Transverse colon (tissue), 4 donors: ENCODE measurements around the gene OR1F1. TPM values are rescaled to one million over a fixed set of nuclear protein-coding genes. Genes with fewer than 3 reads are reported as not detected.

Experiments
- DNase-seq: peaks from one replicate; pipeline ENCODE4 v3.0.0-alpha.2; 2019
- H3K27ac ChIP-seq, 4 donors: fragments of 200-600 bp; sonication (generic); 2 replicates each; pipeline ENCODE4 v1.5.1; 2016 to 2018; ENCODE audit warnings: inconsistent platforms in 4 of 4
- H3K27me3 ChIP-seq: fragments of 200-600 bp; sonication (generic); 2 replicates; pipeline ENCODE4 v1.5.1; 2017; ENCODE audit warnings: inconsistent platforms
- H3K36me3 ChIP-seq, 4 donors: fragments of 200-600 bp; sonication (generic); 2 replicates each; pipeline ENCODE4 v1.5.1; 2017 to 2019; ENCODE audit warnings: inconsistent platforms in 4 of 4
- H3K4me1 ChIP-seq, 4 donors: fragments of 200-600 bp; sonication (generic); 2 replicates each; pipeline ENCODE4 v1.5.1; 2017 to 2020; ENCODE audit warnings: inconsistent platforms in 4 of 4
- H3K4me3 ChIP-seq, 4 donors: fragments of 200-600 bp; sonication (generic); 1 replicate in 1 of 4; 2 replicates in 3 of 4; pipeline versions ENCODE4 v1.5.1 to v1.6.1; 2017 to 2019; ENCODE audit warnings: inconsistent platforms in 4 of 4
- H3K9me3 ChIP-seq, 2 donors: fragments of 200-600 bp; sonication (generic); 2 replicates each; pipeline ENCODE4 v1.5.1; 2017 to 2019; ENCODE audit warnings: inconsistent platforms in 2 of 2
- EP300 ChIP-seq: sonication (generic); formaldehyde crosslinking; IDR thresholded peaks from one replicate; pipeline ENCODE4 v1.6.1; 2017; ENCODE audit warnings: antibody characterized with exemption, low read depth
- POLR2A ChIP-seq: fragments of 450-650 bp; IDR thresholded peaks from one replicate; pipeline ENCODE4 v1.6.1; 2016; ENCODE audit warnings: antibody characterized with exemption, mild to moderate bottlenecking, moderate library complexity
- POLR2AphosphoS5 ChIP-seq, 3 donors: sonication (generic); formaldehyde crosslinking; IDR thresholded peaks; one replicate each; pipeline ENCODE4 v1.6.1; 2016; ENCODE audit warnings: antibody characterized with exemption in 3 of 3
- WGBS, 2 donors: methylation state at CpG; one replicate each; pipeline ENCODE4 v1.1.5; 2018; ENCODE audit warnings: low coverage in 1 of 2; 5-methylcytosine and 5-hydroxymethylcytosine counted together
- in situ Hi-C, 4 donors: fragments of 200-750 bp; cut with MboI; loops; one replicate each; pipeline versions ENCODE4 v1.15.0 to v1.15.1; 2017; ENCODE audit warnings: low sequenced_read_pairs in 3 of 4, low pct_ligation_motif_present in 1 of 4, low pct_unique_long_range_greater_than_20kb in 1 of 4
- intact Hi-C: fragments of 100-400 bp; cut with DNase I; formaldehyde crosslinking; loops from one replicate; pipeline ENCODE4 v1.15.1; 2023; ENCODE audit warnings: low total_unique reads
- total RNA-seq, 4 donors: library from RNA; depleted of rRNA; stranded (reverse); fragments of >200 nt; gene quantifications; one replicate each; pipeline ENCODE4 v1.1.0, GENCODE V29; 2016
- TF ChIP-seq, protein P1 (sequence below), 5 experiments: fragments of 200-600 bp in 3 of 5; fragments of 450-650 bp in 2 of 5; sonication (generic) in 3 of 5; IDR thresholded peaks; 1 replicate in 2 of 5; 2 replicates in 3 of 5; pipeline ENCODE4 v1.5.1; 2016 to 2017; ENCODE audit warnings: antibody characterized with exemption in 5 of 5, inconsistent platforms in 3 of 5, mild to moderate bottlenecking in 2 of 5, moderate library complexity in 1 of 5

The OR1F1 gene
- total RNA-seq, 4 donors from 2014 or later = not detected

DNA sequence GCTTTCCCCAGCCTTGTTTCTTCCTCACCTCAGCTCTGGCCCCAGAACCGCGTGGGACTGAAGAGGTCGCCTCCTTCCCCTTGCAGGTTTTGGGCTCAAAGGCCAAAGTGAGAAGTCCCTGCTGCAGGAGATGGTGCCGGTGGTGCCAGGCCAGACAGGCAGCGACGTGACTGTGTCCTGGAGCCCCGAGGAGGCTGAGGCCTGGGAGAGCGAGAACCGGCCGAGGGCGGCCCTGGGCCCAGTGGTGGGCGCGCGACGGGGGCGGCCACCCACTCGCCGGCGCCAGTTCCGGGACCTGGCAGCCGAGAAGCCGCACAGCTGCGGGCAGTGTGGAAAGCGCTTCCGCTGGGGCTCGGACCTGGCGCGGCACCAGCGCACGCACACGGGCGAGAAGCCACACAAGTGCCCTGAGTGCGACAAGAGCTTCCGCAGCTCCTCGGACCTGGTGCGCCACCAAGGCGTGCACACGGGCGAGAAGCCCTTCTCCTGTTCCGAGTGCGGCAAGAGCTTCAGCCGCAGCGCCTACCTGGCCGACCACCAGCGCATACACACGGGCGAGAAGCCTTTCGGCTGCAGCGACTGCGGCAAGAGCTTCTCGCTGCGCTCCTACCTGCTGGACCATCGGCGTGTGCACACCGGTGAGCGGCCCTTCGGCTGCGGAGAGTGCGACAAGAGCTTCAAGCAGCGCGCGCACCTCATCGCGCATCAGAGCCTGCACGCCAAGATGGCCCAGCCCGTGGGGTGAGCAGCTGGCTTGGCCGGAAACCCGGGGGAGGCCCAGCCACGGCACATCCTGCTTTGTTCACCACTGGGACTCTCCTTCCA is 47.2 kb upstream of the OR1F1 start:
- DNase-seq = no peak
- Histone ChIP-seq H3K4me1 (peaks cover 7 to 23% (median 18%) of the 10 kb centered on the region in 4 donors), H3K9me3 (no peaks in the 10 kb centered on the region), H3K27ac (no peak overlapping the region), H3K27me3 (no peaks in the 10 kb centered on the region), H3K36me3 (peaks cover 0 to 15% (median 2%) of the 10 kb centered on the region in 4 donors), H3K4me3 (no peak overlapping the region)
- in situ Hi-C loops = loop anchor here in 1 of 4 donors (25.0 kb wide), 1 partner anchor 104 kb away; the partner anchor contains the start of genes BICDL2 and MMP25
- 91% methylated on average over 59 of the region's 69 CpGs; no CpG with 5 or more reads in 1 of the 2 donors for WGBS, 2 donors
- TF ChIP-seq POLR2A (no peak), POLR2AphosphoS5 (IDR thresholded peaks at IDR 0.05) (no peak)
- intact Hi-C loops = no loop called here

DNA sequence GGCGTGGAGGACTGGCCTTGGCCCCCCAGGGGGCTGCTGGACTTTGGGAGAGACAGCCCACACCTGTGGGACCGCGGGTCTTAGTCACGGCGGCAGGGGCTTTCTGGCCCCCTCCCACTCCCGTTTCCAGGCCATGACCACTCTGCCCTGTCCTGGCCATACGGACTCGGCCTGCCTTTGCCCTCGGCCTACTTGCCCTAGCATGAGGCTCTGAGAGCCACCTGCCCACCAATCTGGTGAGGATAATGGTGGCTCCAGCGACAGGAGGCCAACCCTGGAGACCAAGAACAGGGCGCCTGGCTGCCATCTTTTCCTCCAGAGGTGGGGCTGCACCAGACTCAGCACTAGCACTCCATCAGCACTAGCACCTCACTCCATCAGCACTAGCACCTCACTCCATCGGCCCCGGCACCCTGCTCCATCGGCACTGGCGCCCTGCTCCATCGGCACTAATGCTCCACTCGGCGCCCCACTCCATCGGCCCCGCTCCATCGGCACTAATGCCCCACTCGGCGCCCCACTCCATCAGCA is 46.2 kb upstream of the OR1F1 start:
- intact Hi-C loops (no loop called here), in situ Hi-C loops (loop anchor here in 1 of 4 donors (25.0 kb wide), 1 partner anchor 105 kb away; the partner anchor contains the start of genes BICDL2 and MMP25)
- Histone ChIP-seq H3K36me3 (peaks cover 0 to 15% (median 2%) of the 10 kb centered on the region in 4 donors), H3K4me3 (no peak overlapping the region), H3K27me3 (no peaks in the 10 kb centered on the region), H3K27ac (no peak overlapping the region), H3K9me3 (no peaks in the 10 kb centered on the region), H3K4me1 (peaks cover 0 to 14% (median 13%) of the 10 kb centered on the region in 4 donors)
- TF ChIP-seq, protein P1, sequence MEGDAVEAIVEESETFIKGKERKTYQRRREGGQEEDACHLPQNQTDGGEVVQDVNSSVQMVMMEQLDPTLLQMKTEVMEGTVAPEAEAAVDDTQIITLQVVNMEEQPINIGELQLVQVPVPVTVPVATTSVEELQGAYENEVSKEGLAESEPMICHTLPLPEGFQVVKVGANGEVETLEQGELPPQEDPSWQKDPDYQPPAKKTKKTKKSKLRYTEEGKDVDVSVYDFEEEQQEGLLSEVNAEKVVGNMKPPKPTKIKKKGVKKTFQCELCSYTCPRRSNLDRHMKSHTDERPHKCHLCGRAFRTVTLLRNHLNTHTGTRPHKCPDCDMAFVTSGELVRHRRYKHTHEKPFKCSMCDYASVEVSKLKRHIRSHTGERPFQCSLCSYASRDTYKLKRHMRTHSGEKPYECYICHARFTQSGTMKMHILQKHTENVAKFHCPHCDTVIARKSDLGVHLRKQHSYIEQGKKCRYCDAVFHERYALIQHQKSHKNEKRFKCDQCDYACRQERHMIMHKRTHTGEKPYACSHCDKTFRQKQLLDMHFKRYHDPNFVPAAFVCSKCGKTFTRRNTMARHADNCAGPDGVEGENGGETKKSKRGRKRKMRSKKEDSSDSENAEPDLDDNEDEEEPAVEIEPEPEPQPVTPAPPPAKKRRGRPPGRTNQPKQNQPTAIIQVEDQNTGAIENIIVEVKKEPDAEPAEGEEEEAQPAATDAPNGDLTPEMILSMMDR (IDR thresholded peaks at IDR 0.05) = no peak
- TF ChIP-seq EP300 (no peak), POLR2AphosphoS5 (IDR thresholded peaks at IDR 0.05) (no peak), POLR2A (no peak)
- WGBS, 2 donors = 88 to 92% methylated on average over 8 to 21 of the region's 23 CpGs
- no peak for DNase-seq

DNA sequence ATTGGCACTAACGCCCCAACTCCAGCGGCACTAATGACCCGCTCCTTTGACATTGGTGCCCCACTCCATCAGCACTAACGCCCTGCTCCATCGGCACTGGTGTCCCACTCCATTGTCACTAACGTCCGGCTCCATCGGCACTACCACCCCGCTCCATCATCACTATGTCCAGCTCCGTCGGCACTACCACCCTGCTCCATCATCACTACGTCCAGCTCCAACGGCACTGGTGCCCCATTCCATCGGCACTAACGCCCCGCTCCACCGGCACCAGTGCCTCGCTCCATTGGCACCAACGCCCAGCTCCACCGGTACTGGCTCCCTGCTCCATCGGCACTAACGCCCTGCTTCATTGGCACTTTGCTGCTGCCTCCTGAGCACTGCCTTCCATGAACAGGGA is 45.7 kb upstream of the OR1F1 start:
- in situ Hi-C loops = loop anchor here in 1 of 4 donors (25.0 kb wide), 1 partner anchor 105 kb away; the partner anchor contains the start of genes BICDL2 and MMP25
- DNase-seq = no peak
- Histone ChIP-seq H3K4me3 (no peak overlapping the region), H3K9me3 (no peaks in the 10 kb centered on the region), H3K27me3 (no peaks in the 10 kb centered on the region), H3K27ac (no peak overlapping the region), H3K36me3 (peaks cover 0 to 15% (median 2%) of the 10 kb centered on the region in 4 donors), H3K4me1 (peaks cover 0 to 14% (median 13%) of the 10 kb centered on the region in 4 donors)
- TF ChIP-seq EP300 (no peak), POLR2A (no peak), POLR2AphosphoS5 (IDR thresholded peaks at IDR 0.05) (no peak)
- TF ChIP-seq, protein P1 (IDR thresholded peaks at IDR 0.05) = no peak
- intact Hi-C loops = no loop called here
- WGBS, 2 donors = 83 to 97% methylated on average over 1 to 22 of the region's 22 CpGs

DNA sequence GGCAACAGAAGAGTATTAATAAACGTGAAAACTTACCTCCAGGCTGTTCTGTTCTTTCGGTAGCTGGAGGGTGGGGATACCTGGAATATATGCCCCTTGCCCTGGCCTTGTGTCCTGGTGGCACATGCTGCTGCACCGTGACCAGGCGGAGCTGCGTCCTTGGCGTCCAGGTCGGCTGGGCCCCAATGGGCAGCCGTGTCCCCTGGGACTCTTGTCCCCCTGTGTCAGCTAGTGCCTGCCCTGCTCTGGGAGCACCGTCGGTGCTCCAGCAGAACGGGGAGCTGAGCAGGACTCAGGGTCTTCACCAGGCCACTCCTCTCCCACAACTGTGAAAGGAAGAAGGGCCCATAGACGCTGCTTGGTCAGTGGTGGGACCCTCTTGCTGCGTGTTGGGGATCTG is 45.2 kb upstream of the OR1F1 start:
- intact Hi-C loops (no loop called here), in situ Hi-C loops (loop anchor here in 1 of 4 donors (25.0 kb wide), 1 partner anchor 105 kb away; the partner anchor contains the start of genes BICDL2 and MMP25)
- no peak for TF ChIP-seq POLR2A
- TF ChIP-seq, protein P1 (IDR thresholded peaks at IDR 0.05) = no peak
- no peak for TF ChIP-seq EP300
- TF ChIP-seq POLR2AphosphoS5 (IDR thresholded peaks at IDR 0.05) = no peak
- Histone ChIP-seq H3K4me3 (no peak overlapping the region), H3K27me3 (no peaks in the 10 kb centered on the region), H3K4me1 (peaks cover 0 to 14% (median 13%) of the 10 kb centered on the region in 4 donors), H3K36me3 (peaks cover 0 to 15% (median 2%) of the 10 kb centered on the region in 4 donors), H3K9me3 (no peaks in the 10 kb centered on the region), H3K27ac (no peak overlapping the region)
- 92% methylated on average over 9 of the region's 13 CpGs; no CpG with 5 or more reads in 1 of the 2 donors for WGBS, 2 donors
- no peak for DNase-seq
